CD4-positive, alpha-beta T cell (primary cell): ENCODE data around the gene CATSPERZ. TPM values are rescaled to one million over a fixed set of nuclear protein-coding genes. Genes with fewer than 3 reads are reported as not detected.

Source experiments
- ATAC-seq: fragments of 200-7000 bp; cut with Tn5 transposase; one replicate; pipeline ENCODE4 v1.10.0; 2022; ENCODE audit warnings: mild to moderate bottlenecking; ENCODE audit not compliant: poor library complexity
- CTCF ChIA-PET: fragments of 350-600 bp; sonication (Branson Sonifier 250); formaldehyde crosslinking; loops from one replicate; lab custom pipeline; 2021; ENCODE audit warnings: antibody characterized with exemption, inconsistent platforms; lab: Charles Lee
- POLR2A ChIA-PET: fragments of 350-600 bp; sonication (Branson Sonifier 250); formaldehyde crosslinking; loops from one replicate; lab custom pipeline; 2021; ENCODE audit warnings: antibody characterized with exemption, inconsistent platforms; lab: Charles Lee
- DNase-seq, 14 experiments: peaks; one replicate each; pipeline ENCODE4 v3.0.0-alpha.2; 2013 to 2020; ENCODE audit warnings: mixed read lengths in 2 of 14
- H3K27ac ChIP-seq, 2 donors: one replicate each; pipeline versions ENCODE4 v1.5.1 to v1.7.0; 2013; ENCODE audit warnings: low read length in 2 of 2, low read depth in 1 of 2, mild to moderate bottlenecking in 1 of 2
- H3K27me3 ChIP-seq, 2 experiments: 1 replicate in 1 of 2; 2 replicates in 1 of 2; pipeline versions ENCODE4 v1.6.1 to v1.7.0; 2013; ENCODE audit warnings: low read length in 2 of 2, control low read depth in 1 of 2, mild to moderate bottlenecking in 1 of 2, moderate library complexity in 1 of 2; ENCODE audit not compliant: insufficient read depth in 2 of 2, control insufficient read depth in 1 of 2
- H3K36me3 ChIP-seq: one replicate; pipeline ENCODE4 v1.6.1; 2013; ENCODE audit warnings: low read length, control low read depth; ENCODE audit not compliant: insufficient read depth
- H3K4me1 ChIP-seq: one replicate; pipeline ENCODE4 v1.6.1; 2013; ENCODE audit warnings: low read length, control low read depth; ENCODE audit not compliant: insufficient read depth
- H3K4me3 ChIP-seq: one replicate; pipeline ENCODE4 v1.5.1; 2013; ENCODE audit warnings: mild to moderate bottlenecking, low read length, moderate library complexity
- H3K9me3 ChIP-seq, 2 experiments: 1 replicate in 1 of 2; 2 replicates in 1 of 2; pipeline versions ENCODE4 v1.6.1 to v1.7.0; 2013; ENCODE audit warnings: low read length in 2 of 2, mild to moderate bottlenecking in 2 of 2, control low read depth in 1 of 2, moderate library complexity in 1 of 2; ENCODE audit not compliant: control insufficient read depth in 1 of 2, insufficient read depth in 1 of 2
- H3K27ac Mint-ChIP-seq: one replicate; pipeline ENCODE4 v1.8.0; 2020; ENCODE audit warnings: mixed read lengths
- H3K27me3 Mint-ChIP-seq: one replicate; pipeline ENCODE4 v1.8.0; 2021; ENCODE audit warnings: mixed read lengths
- H3K36me3 Mint-ChIP-seq: one replicate; pipeline ENCODE4 v1.8.0; 2021; ENCODE audit warnings: low read depth, mixed read lengths
- H3K4me1 Mint-ChIP-seq: one replicate; pipeline ENCODE4 v1.8.0; 2021; ENCODE audit warnings: low read depth, mixed read lengths
- H3K4me3 Mint-ChIP-seq: one replicate; pipeline ENCODE4 v1.8.0; 2020; ENCODE audit warnings: mild to moderate bottlenecking, mixed read lengths
- H3K9me3 Mint-ChIP-seq: one replicate; pipeline ENCODE4 v1.8.0; 2020; ENCODE audit warnings: mixed read lengths
- CTCF ChIP-seq: fragments of 200-600 bp; IDR thresholded peaks from one replicate; pipeline ENCODE4 v1.8.0; 2022; ENCODE audit warnings: antibody characterized with exemption, mild to moderate bottlenecking
- intact Hi-C, 2 experiments: fragments of 100-400 bp; cut with DNase I in 1 of 2; cut with micrococcal nuclease in 1 of 2; formaldehyde crosslinking; loops; one replicate each; pipeline versions ENCODE4 v1.15.1 to v1.9.0; 2023 to 2025; cut with DNase I, micrococcal nuclease
- total RNA-seq, 174 experiments: library from RNA in 2 of 174; stranded (reverse) in 2 of 174; gene quantifications; one replicate each; pipeline ENCODE4 v1.2.3 and lab custom pipeline; 2021 to 2026

Gene CATSPERZ
- total RNA-seq, 2 experiments from 2014 or later, result not detected

- no peaks in the 10 kb centered on the region for H3K27me3 Mint-ChIP-seq
- H3K4me1 Mint-ChIP-seq, result peaks cover 9% of the 10 kb centered on the region
- no peak for DNase-seq
- peaks cover 4% of the 10 kb centered on the region for H3K36me3 Mint-ChIP-seq
- ChIA-PET CTCF (interaction anchor here (0.7 to 1.8 kb wide), 8 partner anchors 10 to 374 kb away, joined by 3 to 39 read pairs (median 4); partner anchors contain the start of genes CCDC88B, ESRRA, PRDX5 and STIP1), POLR2A (interaction anchor here (0.7 to 2.3 kb wide), 2 partner anchors 13 to 27 kb away, joined by 3 to 23 read pairs; partner anchors contain the start of genes PRDX5 and TRMT112)
- H3K9me3 Mint-ChIP-seq, result no peaks in the 10 kb centered on the region
- no peak overlapping the region for H3K27ac Mint-ChIP-seq
- H3K9me3 ChIP-seq, result no peaks in the 10 kb centered on the region
- no peaks in the 10 kb centered on the region for H3K36me3 ChIP-seq
- no peak for TF ChIP-seq CTCF
- H3K27ac ChIP-seq, result no peak overlapping the region
- no peak overlapping the region for H3K4me3 Mint-ChIP-seq
- peaks cover 10% of the 10 kb centered on the region for H3K4me1 ChIP-seq
- intact Hi-C loops, result no loop called here
- H3K27me3 ChIP-seq, result no peaks in the 10 kb centered on the region
- no peak for ATAC-seq
- no peak overlapping the region for H3K4me3 ChIP-seq
These were observed 30.7 kb downstream of the CATSPERZ start for GRCh38 chr11:64330888-64331287.

- Mint-ChIP-seq H3K9me3 (no peaks in the 10 kb centered on the region), H3K4me1 (peaks cover 9% of the 10 kb centered on the region), H3K27me3 (no peaks in the 10 kb centered on the region), H3K27ac (peak overlapping the region; percentile 13), H3K4me3 (no peak overlapping the region), H3K36me3 (peaks cover 4% of the 10 kb centered on the region)
- no peaks in the 10 kb centered on the region for H3K9me3 ChIP-seq
- H3K27me3 ChIP-seq, result no peaks in the 10 kb centered on the region
- peak; percentile 41 to 86 (median 58) for DNase-seq
- POLR2A ChIA-PET, result interaction anchor here (0.7 to 2.3 kb wide), 2 partner anchors 14 to 27 kb away, joined by 3 to 23 read pairs; partner anchors contain the start of genes PRDX5 and TRMT112
- peak; percentile 8 for TF ChIP-seq CTCF
- no peak overlapping the region for H3K27ac ChIP-seq
- intact Hi-C loops, result no loop called here
- CTCF ChIA-PET, result interaction anchor here (0.7 to 1.8 kb wide), 12 partner anchors 9 to 373 kb away, joined by 3 to 39 read pairs (median 4); partner anchors contain the start of genes CCDC88B, ESRRA, PRDX5 and STIP1
- H3K4me3 ChIP-seq, result no peak overlapping the region
- no peaks in the 10 kb centered on the region for H3K36me3 ChIP-seq
- peaks cover 10% of the 10 kb centered on the region for H3K4me1 ChIP-seq
- ATAC-seq, result peak; percentile 93
These were observed 31.6 kb downstream of the CATSPERZ start for GRCh38 chr11:64331569-64332371.

- no peak for TF ChIP-seq CTCF
- Histone ChIP-seq H3K27me3 (no peaks in the 10 kb centered on the region), H3K4me3 (no peak overlapping the region), H3K9me3 (no peaks in the 10 kb centered on the region), H3K36me3 (peaks cover 11% of the 10 kb centered on the region), H3K4me1 (peaks cover 10% of the 10 kb centered on the region), H3K27ac (no peak overlapping the region)
- Mint-ChIP-seq H3K27ac (no peak overlapping the region), H3K4me1 (peaks cover 20% of the 10 kb centered on the region), H3K9me3 (no peaks in the 10 kb centered on the region), H3K36me3 (peaks cover 14% of the 10 kb centered on the region), H3K27me3 (no peaks in the 10 kb centered on the region), H3K4me3 (no peak overlapping the region)
- DNase-seq, result no peak
- ChIA-PET CTCF (interaction anchor here (1.7 kb wide), 1 partner anchor 9 kb away, joined by 5 read pairs; no protein-coding TSS in a partner anchor), POLR2A (no interaction called here)
- no peak for ATAC-seq
- intact Hi-C loops, result no loop called here
These were observed 33.4 kb downstream of the CATSPERZ start for GRCh38 chr11:64333556-64333955.
